Suprapubic skin (tissue), 4 donors: ENCODE data around the gene CCDC27.

ENCODE experiments used
- EP300 ChIP-seq: sonication (generic); formaldehyde crosslinking; IDR thresholded peaks from one replicate; pipeline ENCODE4 v1.6.1; 2017; ENCODE audit warnings: antibody characterized with exemption
- POLR2AphosphoS5 ChIP-seq, 3 donors: sonication (generic); formaldehyde crosslinking; IDR thresholded peaks; one replicate each; pipeline ENCODE4 v1.6.1; 2017; ENCODE audit warnings: antibody characterized with exemption in 3 of 3
- TF ChIP-seq, protein P1 (sequence below), 2 donors: fragments of 200-600 bp in 1 of 2; fragments of 450-650 bp in 1 of 2; sonication (generic) in 1 of 2; IDR thresholded peaks; one replicate each; pipeline ENCODE4 v1.5.1; 2016 to 2019; ENCODE audit warnings: antibody characterized with exemption in 2 of 2, mild to moderate bottlenecking in 1 of 2, moderate library complexity in 1 of 2

DNA sequence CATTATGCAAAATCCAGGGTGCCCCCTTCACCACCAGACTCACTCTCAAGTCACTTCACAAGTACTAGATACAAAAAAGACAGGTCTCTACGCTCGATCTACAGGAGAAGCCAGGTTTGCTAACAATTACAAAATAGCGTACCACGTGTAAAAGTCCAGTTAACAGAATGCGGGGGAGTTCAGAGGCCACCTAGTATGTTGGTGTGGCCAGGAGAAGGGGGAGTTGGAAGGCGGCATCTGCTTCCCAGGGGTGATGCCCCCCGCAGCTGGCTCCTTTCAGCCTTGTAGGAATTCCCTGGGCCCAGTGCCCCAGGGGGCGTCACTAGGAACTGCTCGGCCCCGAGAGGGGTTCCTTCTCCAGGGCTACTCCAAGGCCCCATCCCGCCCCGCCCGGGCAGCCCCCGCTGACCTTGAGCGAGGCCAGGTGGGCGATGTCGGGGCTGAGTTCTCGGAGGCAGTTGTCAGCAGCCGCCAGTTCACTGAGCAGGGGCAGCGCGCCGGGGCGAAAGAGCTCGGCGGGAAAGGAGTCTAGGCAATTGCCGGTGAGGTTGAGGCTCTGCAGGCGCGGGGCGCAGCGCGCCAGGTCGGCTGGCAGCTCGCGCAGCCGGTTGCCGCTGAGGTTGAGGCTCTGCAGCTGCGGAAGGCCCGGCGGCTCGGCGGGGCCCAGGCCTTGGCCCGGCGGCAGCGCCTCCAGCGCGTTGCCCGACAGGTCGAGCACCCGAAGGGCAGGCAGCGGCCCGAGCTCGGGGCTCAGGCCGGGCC, 43.4 kb downstream of the CCDC27 start:
- TF ChIP-seq, protein P1, sequence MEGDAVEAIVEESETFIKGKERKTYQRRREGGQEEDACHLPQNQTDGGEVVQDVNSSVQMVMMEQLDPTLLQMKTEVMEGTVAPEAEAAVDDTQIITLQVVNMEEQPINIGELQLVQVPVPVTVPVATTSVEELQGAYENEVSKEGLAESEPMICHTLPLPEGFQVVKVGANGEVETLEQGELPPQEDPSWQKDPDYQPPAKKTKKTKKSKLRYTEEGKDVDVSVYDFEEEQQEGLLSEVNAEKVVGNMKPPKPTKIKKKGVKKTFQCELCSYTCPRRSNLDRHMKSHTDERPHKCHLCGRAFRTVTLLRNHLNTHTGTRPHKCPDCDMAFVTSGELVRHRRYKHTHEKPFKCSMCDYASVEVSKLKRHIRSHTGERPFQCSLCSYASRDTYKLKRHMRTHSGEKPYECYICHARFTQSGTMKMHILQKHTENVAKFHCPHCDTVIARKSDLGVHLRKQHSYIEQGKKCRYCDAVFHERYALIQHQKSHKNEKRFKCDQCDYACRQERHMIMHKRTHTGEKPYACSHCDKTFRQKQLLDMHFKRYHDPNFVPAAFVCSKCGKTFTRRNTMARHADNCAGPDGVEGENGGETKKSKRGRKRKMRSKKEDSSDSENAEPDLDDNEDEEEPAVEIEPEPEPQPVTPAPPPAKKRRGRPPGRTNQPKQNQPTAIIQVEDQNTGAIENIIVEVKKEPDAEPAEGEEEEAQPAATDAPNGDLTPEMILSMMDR (IDR thresholded peaks at IDR 0.05) = no peak
- no peak for TF ChIP-seq EP300
- no peak for TF ChIP-seq POLR2AphosphoS5 (IDR thresholded peaks at IDR 0.05)
